GM19438 (cell line): ENCODE data around the gene FBN2.
A peak's percentile ranks its signal among the peaks of the same experiment; 100 is the strongest.
"Not testable (repeated sequence)": the region's sequence is repeated elsewhere in the genome, so short reads cannot be mapped to it uniquely, and the experiment has no call there.

Source experiments
- ATAC-seq: cut with Tn5 transposase; IDR thresholded peaks from one replicate; pipeline ENCODE4 v1.9.1; 2021; ENCODE audit warnings: low read depth; ENCODE audit not compliant: unreplicated experiment

Gene FBN2

GRCh38 chr5:128434993-128435392 lies 103.1 kb downstream of the FBN2 start:
- ATAC-seq: no peak

GRCh38 chr5:128432913-128433440 lies 105.1 kb downstream of the FBN2 start:
- ATAC-seq: no peak

GRCh38 chr5:128427921-128428320 lies 110.1 kb downstream of the FBN2 start:
- ATAC-seq: no peak

GRCh38 chr5:128426090-128426534 lies 111.9 kb downstream of the FBN2 start:
- ATAC-seq: peak; percentile 74

- ATAC-seq: no peak
Measured at GRCh38 chr5:128424646-128425045, 113.4 kb downstream of the FBN2 start.

GRCh38 chr5:128422612-128423011 lies 115.4 kb downstream of the FBN2 start:
- ATAC-seq: no peak

- ATAC-seq: no peak
Measured at GRCh38 chr5:128414469-128414868, 123.6 kb downstream of the FBN2 start.

GRCh38 chr5:128413356-128413755 lies 124.7 kb downstream of the FBN2 start:
- ATAC-seq: no peak

- ATAC-seq: no peak
Measured at GRCh38 chr5:128412145-128412930, 125.7 kb downstream of the FBN2 start.

GRCh38 chr5:128409166-128409800 lies 128.8 kb downstream of the FBN2 start:
- ATAC-seq: no peak

- ATAC-seq: no peak
Measured at GRCh38 chr5:128408622-128409021, 129.4 kb downstream of the FBN2 start.

- ATAC-seq: no peak
Measured at GRCh38 chr5:128407944-128408343, 130.1 kb downstream of the FBN2 start.

- ATAC-seq: no peak
Measured at GRCh38 chr5:128406803-128407202, 131.2 kb downstream of the FBN2 start.

GRCh38 chr5:128405159-128405558 lies 132.9 kb downstream of the FBN2 start:
- ATAC-seq: no peak

- ATAC-seq: no peak
Measured at GRCh38 chr5:128403333-128403732, 134.7 kb downstream of the FBN2 start.

- no peak for ATAC-seq
Measured at GRCh38 chr5:128402506-128402905, 135.5 kb downstream of the FBN2 start.

GRCh38 chr5:128400766-128401165 lies 137.3 kb downstream of the FBN2 start:
- not testable (repeated sequence) for ATAC-seq

GRCh38 chr5:128399111-128399510 lies 138.9 kb downstream of the FBN2 start:
- ATAC-seq: no peak

GRCh38 chr5:128397876-128398275 lies 140.2 kb downstream of the FBN2 start:
- no peak for ATAC-seq

GRCh38 chr5:128395073-128395472 lies 143.0 kb downstream of the FBN2 start:
- ATAC-seq: no peak

GRCh38 chr5:128384068-128384467 lies 154.0 kb downstream of the FBN2 start:
- no peak for ATAC-seq

- no peak for ATAC-seq
Measured at GRCh38 chr5:128380337-128380736, 157.7 kb downstream of the FBN2 start.
